Spleen (tissue), 11 donors: Measurements from ENCODE around the gene SRP68. TPM values are rescaled to one million over a fixed set of nuclear protein-coding genes. Genes with fewer than 3 reads are reported as not detected.
"Not testable (repeated sequence)": the region's sequence is repeated elsewhere in the genome, so short reads cannot be mapped to it uniquely, and the experiment has no call there.

Experiments
- DNase-seq: peaks from one replicate; pipeline ENCODE4 v3.0.0-alpha.2; 2020
- H3K27ac ChIP-seq, 8 donors: fragments of 200-600 bp; sonication (generic) in 7 of 8; 1 replicate in 4 of 8; 2 replicates in 4 of 8; pipeline versions ENCODE4 v1.5.0 to v1.8.0; 2016 to 2021; ENCODE audit warnings: inconsistent platforms in 4 of 8, mild to moderate bottlenecking in 4 of 8, moderate library complexity in 1 of 8
- H3K27me3 ChIP-seq, 7 donors: fragments of 200-600 bp; sonication (generic) in 6 of 7; replicated peaks in 1 of 7; 1 replicate in 4 of 7; 2 replicates in 3 of 7; pipeline versions ENCODE4 v1.5.0 to v1.8.0; 2016 to 2021; ENCODE audit warnings: inconsistent platforms in 3 of 7, mild to moderate bottlenecking in 1 of 7
- H3K36me3 ChIP-seq, 6 donors: fragments of 200-600 bp; sonication (generic) in 5 of 6; 1 replicate in 4 of 6; 2 replicates in 2 of 6; pipeline versions ENCODE4 v1.5.0 to v1.8.0; 2016 to 2021; ENCODE audit warnings: inconsistent platforms in 2 of 6
- H3K4me1 ChIP-seq, 6 donors: fragments of 200-600 bp; sonication (generic) in 5 of 6; 1 replicate in 3 of 6; 2 replicates in 3 of 6; pipeline versions ENCODE4 v1.5.0 to v1.8.0; 2016 to 2021; ENCODE audit warnings: inconsistent platforms in 3 of 6
- H3K4me3 ChIP-seq, 8 donors: fragments of 200-600 bp; sonication (generic) in 7 of 8; 1 replicate in 4 of 8; 2 replicates in 4 of 8; pipeline versions ENCODE4 v1.5.0 to v1.8.0; 2016 to 2021; ENCODE audit warnings: inconsistent platforms in 4 of 8, mild to moderate bottlenecking in 4 of 8, moderate library complexity in 2 of 8
- H3K9me3 ChIP-seq, 8 donors: fragments of 200-600 bp; sonication (generic) in 7 of 8; 1 replicate in 4 of 8; 2 replicates in 4 of 8; pipeline versions ENCODE4 v1.5.0 to v1.8.0; 2016 to 2021; ENCODE audit warnings: inconsistent platforms in 4 of 8
- POLR2A ChIP-seq, 3 donors: fragments of 450-650 bp; IDR thresholded peaks; one replicate each; pipeline ENCODE4 v1.5.1; 2017; ENCODE audit warnings: antibody characterized with exemption in 3 of 3, mild to moderate bottlenecking in 1 of 3
- POLR2AphosphoS5 ChIP-seq, 3 donors: sonication (generic); formaldehyde crosslinking; IDR thresholded peaks; one replicate each; pipeline ENCODE4 v1.5.1; 2017; ENCODE audit warnings: antibody characterized with exemption in 3 of 3
- WGBS, 5 donors: extraction: QIAGEN DNeasy Blood & Tissue Kit in 3 of 5; methylation state at CpG; one replicate each; pipeline versions ENCODE4 v1.1.5 to v1.1.7; 2013 to 2018; 5-methylcytosine and 5-hydroxymethylcytosine counted together
- intact Hi-C: fragments of 100-400 bp; cut with DNase I; formaldehyde crosslinking; loops from one replicate; pipeline ENCODE4 v1.15.0; 2023; ENCODE audit warnings: low total_unique reads
- polyA plus RNA-seq, 3 donors: library from polyadenylated mRNA; stranded (reverse); fragments of 200-250 nt; gene quantifications; one replicate each; pipeline ENCODE4 v1.2.1, GENCODE V29; 2013
- total RNA-seq, 7 donors: library from RNA; depleted of rRNA in 3 of 7; stranded (reverse); fragments of >200 nt in 3 of 7; fragmentation: NEBNext Ultra II Directional in 4 of 7; extraction: Animal tissue kit (Norgen Biotek cat#: 25700) in 4 of 7; gene quantifications; one replicate each; pipeline versions ENCODE4 v1.1.0 to v1.2.1, GENCODE V29; 2016 to 2021
- TF ChIP-seq, protein P1 (sequence below), 11 experiments: fragments of 200-600 bp in 7 of 11; fragments of 450-650 bp in 4 of 11; sonication (generic) in 4 of 11; IDR thresholded peaks in 8 of 11; conservative IDR thresholded peaks in 3 of 11; 1 replicate in 7 of 11; 2 replicates in 4 of 11; pipeline versions ENCODE4 v1.4.0 to v1.8.0; 2016 to 2021; ENCODE audit warnings: antibody characterized with exemption in 11 of 11, inconsistent platforms in 4 of 11, mild to moderate bottlenecking in 1 of 11
- donor health status: healthy with polysubstance abuse.
- donor health status: DM: no; HTN: no; CAD: no; lungs with moderate emphysema.
- donor health status: DM: no; HTN: no; CAD: no.
- donor health status: Bipolar disorder and iron deficiency.
- donor health status: healthy.
- donor health status: DM: no; HTN: no; CAD: no.
- donor health status: DM: yes; HTN: yes; CAD: no.

The SRP68 gene
- total and polyA plus RNA-seq, 10 donors: 24.5 to 62.0 (median 49.4) TPM

DNA sequence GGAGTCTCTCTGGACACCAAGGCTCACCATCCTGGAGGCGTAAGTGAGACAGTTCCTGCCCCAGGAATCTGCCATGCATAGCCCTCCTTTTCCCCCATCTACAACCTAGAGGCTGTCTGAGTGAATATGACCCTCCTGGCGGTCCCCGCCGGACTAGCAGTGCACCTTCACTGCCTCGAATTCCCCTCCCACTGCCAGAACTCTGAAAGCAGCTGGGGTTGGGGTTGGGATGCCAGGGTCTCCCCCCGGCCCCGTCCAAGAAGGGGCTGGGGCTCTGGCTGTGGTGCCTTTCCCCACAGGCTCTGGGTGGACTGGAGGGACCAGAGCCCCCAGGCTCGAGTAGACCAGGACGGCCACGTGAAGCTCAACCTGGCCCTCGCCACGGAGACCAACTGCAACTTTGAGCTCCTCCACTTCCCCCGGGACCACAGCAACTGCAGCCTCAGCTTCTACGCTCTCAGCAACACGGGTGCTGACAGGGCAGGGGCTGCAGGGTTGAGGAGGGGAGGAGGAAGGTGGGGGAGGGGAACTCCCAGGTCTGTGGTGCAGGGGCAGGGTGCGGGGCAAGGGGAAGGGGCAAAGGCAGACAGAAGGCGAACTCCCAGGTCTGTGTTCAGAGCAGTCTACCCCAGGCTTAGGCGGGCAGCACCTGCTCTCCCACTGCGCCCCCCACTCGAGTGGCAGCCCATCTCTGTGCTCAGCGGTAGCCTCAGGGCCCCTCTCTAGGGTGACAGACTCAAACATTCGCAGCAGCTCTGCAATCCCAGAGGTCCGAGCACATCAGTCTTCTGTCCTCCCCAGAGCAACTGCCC is 7.8 kb upstream of the SRP68 start:
- WGBS, 5 donors: 3 to 12% (median 8%) methylated on average over 17 to 23 of the region's 23 CpGs
- H3K4me1 ChIP-seq: peaks cover 19 to 55% (median 30%) of the 10 kb centered on the region in 6 donors
- peaks cover 1 to 40% (median 30%) of the 10 kb centered on the region in 6 donors for H3K36me3 ChIP-seq
- TF ChIP-seq POLR2AphosphoS5 (IDR thresholded peaks at IDR 0.05) (peak in 2 of 3 donors; percentile 56 to 58), POLR2A (IDR thresholded peaks at IDR 0.05) (no peak)
- no peak overlapping the region for H3K4me3 ChIP-seq
- intact Hi-C loops: no loop called here
- H3K9me3 ChIP-seq: no peaks in the 10 kb centered on the region
- no peak for DNase-seq
- H3K27me3 ChIP-seq: peaks cover 10 to 56% (median 46%) of the 10 kb centered on the region in 7 donors
- H3K27ac ChIP-seq: no peak overlapping the region

DNA sequence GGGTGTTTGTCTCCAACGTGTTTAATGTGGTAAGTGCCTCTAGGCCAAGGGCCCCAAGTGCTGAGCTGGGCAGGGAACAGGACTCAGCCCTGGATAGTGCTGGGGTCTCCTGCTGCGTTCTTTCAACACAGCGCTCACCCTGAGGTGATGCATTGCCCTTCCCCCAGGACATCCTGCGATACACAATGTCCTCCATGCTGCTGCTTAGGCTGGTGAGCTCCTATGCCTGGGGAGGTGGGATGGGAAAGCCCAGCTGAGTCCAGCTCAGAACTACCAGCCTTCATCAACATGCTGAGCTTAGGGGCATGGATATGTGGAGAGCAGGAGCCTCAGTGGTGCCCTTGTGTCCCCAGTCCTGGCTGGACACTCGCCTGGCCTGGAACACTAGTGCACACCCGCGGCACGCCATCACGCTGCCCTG is 7.2 kb upstream of the SRP68 start:
- H3K4me1 ChIP-seq: peaks cover 25 to 61% (median 36%) of the 10 kb centered on the region in 6 donors
- no peak overlapping the region for H3K27ac ChIP-seq
- no peaks in the 10 kb centered on the region for H3K9me3 ChIP-seq
- peaks cover 10 to 62% (median 53%) of the 10 kb centered on the region in 7 donors for H3K27me3 ChIP-seq
- H3K36me3 ChIP-seq: peaks cover 0 to 33% (median 23%) of the 10 kb centered on the region in 6 donors
- intact Hi-C loops: no loop called here
- DNase-seq: no peak
- H3K4me3 ChIP-seq: no peak overlapping the region
- TF ChIP-seq POLR2AphosphoS5 (IDR thresholded peaks at IDR 0.05): peak in 2 of 3 donors; percentile 51 to 74
- TF ChIP-seq, protein P1, sequence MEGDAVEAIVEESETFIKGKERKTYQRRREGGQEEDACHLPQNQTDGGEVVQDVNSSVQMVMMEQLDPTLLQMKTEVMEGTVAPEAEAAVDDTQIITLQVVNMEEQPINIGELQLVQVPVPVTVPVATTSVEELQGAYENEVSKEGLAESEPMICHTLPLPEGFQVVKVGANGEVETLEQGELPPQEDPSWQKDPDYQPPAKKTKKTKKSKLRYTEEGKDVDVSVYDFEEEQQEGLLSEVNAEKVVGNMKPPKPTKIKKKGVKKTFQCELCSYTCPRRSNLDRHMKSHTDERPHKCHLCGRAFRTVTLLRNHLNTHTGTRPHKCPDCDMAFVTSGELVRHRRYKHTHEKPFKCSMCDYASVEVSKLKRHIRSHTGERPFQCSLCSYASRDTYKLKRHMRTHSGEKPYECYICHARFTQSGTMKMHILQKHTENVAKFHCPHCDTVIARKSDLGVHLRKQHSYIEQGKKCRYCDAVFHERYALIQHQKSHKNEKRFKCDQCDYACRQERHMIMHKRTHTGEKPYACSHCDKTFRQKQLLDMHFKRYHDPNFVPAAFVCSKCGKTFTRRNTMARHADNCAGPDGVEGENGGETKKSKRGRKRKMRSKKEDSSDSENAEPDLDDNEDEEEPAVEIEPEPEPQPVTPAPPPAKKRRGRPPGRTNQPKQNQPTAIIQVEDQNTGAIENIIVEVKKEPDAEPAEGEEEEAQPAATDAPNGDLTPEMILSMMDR (IDR thresholded peaks at IDR 0.05 in 8 of 11, conservative IDR thresholded peaks at IDR 0.05 in 3 of 11): no peak
- 24 to 47% (median 34%) methylated on average over 7 to 9 of the region's 9 CpGs for WGBS, 5 donors

- H3K27me3 ChIP-seq: peaks cover 15 to 68% (median 58%) of the 10 kb centered on the region in 7 donors
- DNase-seq: no peak
- intact Hi-C loops: no loop called here
- no peak within 1 kb of the TSS for H3K27ac ChIP-seq
- TF ChIP-seq, protein P1 (IDR thresholded peaks at IDR 0.05 in 8 of 11, conservative IDR thresholded peaks at IDR 0.05 in 3 of 11): no peak
- TF ChIP-seq POLR2AphosphoS5 (IDR thresholded peaks at IDR 0.05): peak in 2 of 3 donors; percentile 23 to 56
- 65 to 71% (median 69%) methylated on average over 15 to 17 of the region's 17 CpGs for WGBS, 5 donors
- peaks cover 0 to 28% (median 18%) of the 10 kb centered on the region in 6 donors for H3K36me3 ChIP-seq
- H3K4me3 ChIP-seq: no peak within 1 kb of the TSS
- H3K4me1 ChIP-seq: peaks cover 31 to 66% (median 41%) of the 10 kb centered on the region in 6 donors
- no peaks in the 10 kb centered on the region for H3K9me3 ChIP-seq
Observed at GRCh38 chr17:76078860-76079534, 6.7 kb upstream of the SRP68 start, which contains the start of gene ZACN. Gene ZACN, plus strand, starts transcription at chr17:76079182. Its CDS starts 83 bp downstream, at chr17:76079265.

GRCh38 chr17:76078370-76078769 is 6.1 kb upstream of the SRP68 start:
- H3K4me3 ChIP-seq, H3K27ac ChIP-seq, H3K9me3 ChIP-seq, intact Hi-C loops, DNase-seq: not testable (repeated sequence)
- peaks cover 0 to 22% (median 12%) of the 10 kb centered on the region in 6 donors for H3K36me3 ChIP-seq
- peaks cover 31 to 70% (median 44%) of the 10 kb centered on the region in 6 donors for H3K4me1 ChIP-seq
- WGBS, 5 donors: 39 to 61% (median 56%) methylated on average over 5 of the region's 5 CpGs
- peaks cover 16 to 74% (median 64%) of the 10 kb centered on the region in 7 donors for H3K27me3 ChIP-seq
